ENCODE data around the gene SLC22A12. TPM values are rescaled to one million over a fixed set of nuclear protein-coding genes. Genes with fewer than 3 reads are reported as not detected.
"Not testable (repeated sequence)": the region's sequence is repeated elsewhere in the genome, so short reads cannot be mapped to it uniquely, and the experiment has no call there.

The SLC22A12 gene
- total RNA-seq, 1 experiment from 2014 or later: not detected

GRCh38 chr11:64585150-64585549 lies 5.9 kb upstream of the SLC22A12 start:
- DNase-seq (ENCODE audit: low read depth): no peak

GRCh38 chr11:64586366-64586765 lies 4.7 kb upstream of the SLC22A12 start:
- no peak for DNase-seq (ENCODE audit: low read depth)

- DNase-seq (ENCODE audit: low read depth): no peak
Observed at GRCh38 chr11:64588701-64589100, 2.3 kb upstream of the SLC22A12 start.

- DNase-seq (ENCODE audit: low read depth): no peak
Observed at GRCh38 chr11:64591257-64592233, 525 bp downstream of the SLC22A12 start.

- DNase-seq (ENCODE audit: low read depth): no peak
Observed at GRCh38 chr11:64592234-64592615, 1.2 kb downstream of the SLC22A12 start.

GRCh38 chr11:64592656-64593055 lies 1.6 kb downstream of the SLC22A12 start:
- DNase-seq (ENCODE audit: low read depth): no peak

- DNase-seq (ENCODE audit: low read depth): no peak
Observed at GRCh38 chr11:64593156-64594105, 2.4 kb downstream of the SLC22A12 start.

GRCh38 chr11:64594159-64594939 lies 3.3 kb downstream of the SLC22A12 start:
- DNase-seq (ENCODE audit: low read depth): no peak

- not testable (repeated sequence) for DNase-seq (ENCODE audit: low read depth)
Observed at GRCh38 chr11:64595922-64596321, 4.9 kb downstream of the SLC22A12 start.

- no peak for DNase-seq (ENCODE audit: low read depth)
Observed at GRCh38 chr11:64597671-64598101, 6.7 kb downstream of the SLC22A12 start.

- no peak for DNase-seq (ENCODE audit: low read depth)
Observed at GRCh38 chr11:64598106-64598796, 7.2 kb downstream of the SLC22A12 start.

GRCh38 chr11:64598797-64599697 lies 8.0 kb downstream of the SLC22A12 start:
- no peak for DNase-seq (ENCODE audit: low read depth)

- no peak for DNase-seq (ENCODE audit: low read depth)
Observed at GRCh38 chr11:64599698-64600211, 8.7 kb downstream of the SLC22A12 start.

GRCh38 chr11:64600281-64600992 lies 9.4 kb downstream of the SLC22A12 start:
- DNase-seq (ENCODE audit: low read depth): no peak

- no peak for DNase-seq (ENCODE audit: low read depth)
Observed at GRCh38 chr11:64601605-64602465, 10.8 kb downstream of the SLC22A12 start.

- DNase-seq (ENCODE audit: low read depth): no peak
Observed at GRCh38 chr11:64602466-64603070, 11.5 kb downstream of the SLC22A12 start.

GRCh38 chr11:64603411-64604110 lies 12.5 kb downstream of the SLC22A12 start:
- DNase-seq (ENCODE audit: low read depth): no peak
